Common myeloid progenitor, CD34-positive (primary cell): Measurements from ENCODE around the gene HOXD3.

Experiments
- CTCF ChIA-PET: fragments of 350-600 bp; sonication (Branson Sonifier 250); formaldehyde crosslinking; loops from one replicate; lab custom pipeline; 2021; ENCODE audit warnings: antibody characterized with exemption; lab: Charles Lee
- POLR2A ChIA-PET: fragments of 350-600 bp; sonication (Branson Sonifier 250); formaldehyde crosslinking; loops from one replicate; lab custom pipeline; 2021; ENCODE audit warnings: antibody characterized with exemption; lab: Charles Lee
- DNase-seq, 3 donors: peaks; one replicate each; pipeline versions ENCODE4 v3.0.0 to v3.0.0-alpha.2; 2013
- H3K27ac ChIP-seq, 2 experiments: 1 replicate in 1 of 2; 2 replicates in 1 of 2; pipeline ENCODE4 v1.7.0; 2013; ENCODE audit warnings: inconsistent platforms in 2 of 2, low read length in 2 of 2, mild to moderate bottlenecking in 2 of 2, low read depth in 1 of 2, moderate library complexity in 1 of 2; ENCODE audit not compliant: severe bottlenecking in 2 of 2, insufficient read depth in 1 of 2, poor library complexity in 1 of 2
- H3K27me3 ChIP-seq, 5 experiments: replicated peaks in 2 of 5; 1 replicate in 3 of 5; 2 replicates in 2 of 5; pipeline versions ENCODE4 v1.6.1 to v1.7.0; 2013; ENCODE audit warnings: low read length in 4 of 5, mild to moderate bottlenecking in 2 of 5, moderate library complexity in 2 of 5, inconsistent platforms in 1 of 5; ENCODE audit not compliant: insufficient read depth in 5 of 5, control insufficient read depth in 4 of 5
- H3K36me3 ChIP-seq, 4 experiments: 1 replicate in 2 of 4; 2 replicates in 2 of 4; pipeline versions ENCODE4 v1.6.1 to v1.7.0; 2013; ENCODE audit warnings: low read length in 3 of 4, control low read depth in 1 of 4, mild to moderate bottlenecking in 1 of 4; ENCODE audit not compliant: control insufficient read depth in 4 of 4, insufficient read depth in 4 of 4
- H3K4me1 ChIP-seq, 4 experiments: 1 replicate in 3 of 4; 2 replicates in 1 of 4; pipeline versions ENCODE4 v1.6.1 to v1.7.1; 2013; ENCODE audit warnings: low read length in 3 of 4, mild to moderate bottlenecking in 3 of 4, control low read depth in 1 of 4, inconsistent platforms in 1 of 4, moderate library complexity in 1 of 4; ENCODE audit not compliant: control insufficient read depth in 4 of 4, insufficient read depth in 4 of 4; ENCODE audit errors: control extremely low read depth in 1 of 4
- H3K4me3 ChIP-seq, 7 experiments: 1 replicate in 4 of 7; 2 replicates in 3 of 7; pipeline versions ENCODE4 v1.5.1 to v1.7.0; 2013; ENCODE audit warnings: mild to moderate bottlenecking in 7 of 7, low read length in 6 of 7, moderate library complexity in 6 of 7, inconsistent platforms in 2 of 7, low read depth in 2 of 7, control low read depth in 1 of 7; ENCODE audit not compliant: insufficient read depth in 4 of 7, control insufficient read depth in 1 of 7; ENCODE audit errors: extremely low read depth in 1 of 7
- H3K9me3 ChIP-seq, 5 experiments: 1 replicate in 4 of 5; 2 replicates in 1 of 5; pipeline versions ENCODE4 v1.6.1 to v1.7.1; 2013; ENCODE audit warnings: low read length in 4 of 5, mild to moderate bottlenecking in 2 of 5, inconsistent platforms in 1 of 5, low read depth in 1 of 5, moderate library complexity in 1 of 5; ENCODE audit not compliant: control insufficient read depth in 4 of 5, insufficient read depth in 2 of 5; ENCODE audit errors: control extremely low read depth in 1 of 5
- WGBS: methylation state at CpG from one replicate; pipeline ENCODE4 v1.1.5; 2013; ENCODE audit not compliant: insufficient coverage; 5-methylcytosine and 5-hydroxymethylcytosine counted together

HOXD3 gene

GRCh38 chr2:176200971-176201370, 43.9 kb downstream of the HOXD3 start:
- H3K36me3 ChIP-seq = no peaks in the 10 kb centered on the region
- WGBS = 83% methylated on average over 16 of the region's 21 CpGs
- H3K27me3 ChIP-seq = peaks cover 12 to 57% (median 25%) of the 10 kb centered on the region in 5 experiments
- ChIA-PET CTCF (interaction anchor here (0.7 kb wide), 1 partner anchor 27 kb away, joined by 3 read pairs; no protein-coding TSS in a partner anchor), POLR2A (no interaction called here)
- H3K27ac ChIP-seq = no peak overlapping the region
- H3K4me1 ChIP-seq = no peaks in the 10 kb centered on the region
- H3K9me3 ChIP-seq = peaks cover 0 to 5% (median 0%) of the 10 kb centered on the region in 5 experiments
- no peak overlapping the region for H3K4me3 ChIP-seq
- no peak for DNase-seq

GRCh38 chr2:176202491-176202890, 45.4 kb downstream of the HOXD3 start:
- WGBS = 98% methylated on average over 6 of the region's 7 CpGs
- Histone ChIP-seq H3K9me3 (peaks cover 0 to 5% (median 0%) of the 10 kb centered on the region in 5 experiments), H3K27me3 (peaks cover 5 to 44% (median 22%) of the 10 kb centered on the region in 5 experiments), H3K27ac (no peak overlapping the region), H3K36me3 (no peaks in the 10 kb centered on the region), H3K4me1 (no peaks in the 10 kb centered on the region), H3K4me3 (no peak overlapping the region)
- DNase-seq = no peak
- ChIA-PET CTCF (interaction anchor here (1.4 kb wide), 1 partner anchor 10 kb away, joined by 4 read pairs; no protein-coding TSS in a partner anchor), POLR2A (no interaction called here)

DNA sequence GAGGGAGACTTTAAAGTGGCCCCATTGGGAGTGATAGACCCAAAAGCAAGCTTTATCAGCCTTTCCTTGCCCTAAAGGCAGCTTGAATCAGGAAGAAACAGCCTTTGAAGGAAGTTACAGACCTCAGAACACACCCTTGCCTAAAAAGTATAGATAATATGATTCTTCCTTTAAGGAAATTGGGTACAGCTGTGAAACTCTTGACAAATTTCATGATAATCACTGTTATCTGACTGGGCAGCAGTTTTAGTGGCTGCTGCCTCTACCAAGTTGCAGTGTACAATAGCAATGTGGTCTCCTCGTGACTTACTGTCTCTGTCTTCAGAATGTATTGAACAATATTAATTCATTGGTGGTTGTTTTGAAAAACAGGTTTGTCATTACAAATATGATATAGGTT, 48.0 kb downstream of the HOXD3 start:
- ChIA-PET CTCF (no interaction called here), POLR2A (no interaction called here)
- WGBS = 100% methylated on average over 1 of the region's 1 CpG

DNA sequence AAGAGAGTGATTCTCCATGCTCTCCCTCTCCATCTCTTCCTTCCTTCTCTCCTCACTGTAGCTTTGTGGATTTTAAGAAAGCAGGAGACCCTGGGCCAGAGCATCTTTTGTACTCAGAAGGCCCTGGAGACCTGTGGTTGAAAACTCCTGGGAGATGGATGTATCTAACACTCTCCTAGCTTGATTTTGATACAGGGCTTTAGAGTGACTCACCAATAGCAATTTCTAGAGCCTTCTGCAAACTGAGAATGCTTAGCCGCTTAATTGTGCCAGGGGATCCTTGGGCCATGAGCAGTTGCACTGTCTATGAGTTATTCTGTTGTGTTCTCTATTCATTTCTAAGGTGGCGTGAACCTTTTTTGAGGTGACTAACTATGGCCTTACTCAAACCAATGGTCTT, 49.0 kb downstream of the HOXD3 start:
- no peak for DNase-seq
- peaks cover 0 to 5% (median 0%) of the 10 kb centered on the region in 5 experiments for H3K9me3 ChIP-seq
- no peak overlapping the region for H3K27ac ChIP-seq
- H3K27me3 ChIP-seq = peaks cover 0 to 39% (median 13%) of the 10 kb centered on the region in 5 experiments
- no peaks in the 10 kb centered on the region for H3K4me1 ChIP-seq
- H3K36me3 ChIP-seq = no peaks in the 10 kb centered on the region
- POLR2A ChIA-PET = no interaction called here
- CTCF ChIA-PET = interaction anchor here (0.5 kb wide), 1 partner anchor 272 kb away, joined by 3 read pairs; no protein-coding TSS in a partner anchor
- no CpG with 5 or more reads among the region's 2 CpGs for WGBS
- no peak overlapping the region for H3K4me3 ChIP-seq

More for the DNA sequence above, 48.0 kb downstream of the HOXD3 start:
- Histone ChIP-seq H3K27me3 (peaks cover 0 to 43% (median 14%) of the 10 kb centered on the region in 5 experiments), H3K4me1 (no peaks in the 10 kb centered on the region), H3K27ac (no peak overlapping the region), H3K36me3 (no peaks in the 10 kb centered on the region), H3K9me3 (peaks cover 0 to 5% (median 0%) of the 10 kb centered on the region in 5 experiments), H3K4me3 (no peak overlapping the region)
- DNase-seq = peak in 1 of 3 donors; percentile 20

GRCh38 chr2:176206682-176207081, 49.6 kb downstream of the HOXD3 start:
- H3K4me3 ChIP-seq = no peak overlapping the region
- no peak for DNase-seq
- H3K36me3 ChIP-seq = no peaks in the 10 kb centered on the region
- ChIA-PET POLR2A (no interaction called here), CTCF (interaction anchor here (0.5 kb wide), 1 partner anchor 272 kb away, joined by 3 read pairs; no protein-coding TSS in a partner anchor)
- WGBS = 100% methylated on average over 1 of the region's 2 CpGs
- peaks cover 0 to 34% (median 13%) of the 10 kb centered on the region in 5 experiments for H3K27me3 ChIP-seq
- H3K27ac ChIP-seq = no peak overlapping the region
- H3K9me3 ChIP-seq = peaks cover 0 to 5% (median 0%) of the 10 kb centered on the region in 5 experiments
- no peaks in the 10 kb centered on the region for H3K4me1 ChIP-seq

- no peaks in the 10 kb centered on the region for H3K36me3 ChIP-seq
- no peaks in the 10 kb centered on the region for H3K9me3 ChIP-seq
- no peak overlapping the region for H3K4me3 ChIP-seq
- no CpG with 5 or more reads among the region's 1 CpG for WGBS
- no peak for DNase-seq
- H3K27me3 ChIP-seq = peaks cover 0 to 14% (median 4%) of the 10 kb centered on the region in 5 experiments
- no peak overlapping the region for H3K27ac ChIP-seq
- CTCF ChIA-PET = no interaction called here
- H3K4me1 ChIP-seq = no peaks in the 10 kb centered on the region
- POLR2A ChIA-PET = no interaction called here
These were observed 54.0 kb downstream of the HOXD3 start for GRCh38 chr2:176211110-176211509.

- no peak for DNase-seq
- POLR2A ChIA-PET = no interaction called here
- H3K27me3 ChIP-seq = peaks cover 0 to 11% (median 2%) of the 10 kb centered on the region in 5 experiments
- H3K27ac ChIP-seq = no peak overlapping the region
- no peaks in the 10 kb centered on the region for H3K9me3 ChIP-seq
- CTCF ChIA-PET = interaction anchor here (1.3 kb wide), 1 partner anchor 28 kb away, joined by 3 read pairs; no protein-coding TSS in a partner anchor
- H3K4me3 ChIP-seq = no peak overlapping the region
- H3K4me1 ChIP-seq = no peaks in the 10 kb centered on the region
- no peaks in the 10 kb centered on the region for H3K36me3 ChIP-seq
These were observed 55.2 kb downstream of the HOXD3 start for GRCh38 chr2:176212276-176212675.
